HEK293 (cell line): ENCODE results near the gene LIX1L.

Experiments
- CTCF ChIA-PET: fragments of 350-600 bp; formaldehyde crosslinking; extraction: SDS; loops from one replicate; lab custom pipeline; 2021; ENCODE audit warnings: antibody characterized with exemption; lab: Yijun Ruan, JAX
- POLR2A ChIA-PET: fragments of 300-600 bp; formaldehyde crosslinking; extraction: SDS; loops from one replicate; lab custom pipeline; 2020; ENCODE audit warnings: antibody characterized with exemption, inconsistent platforms; lab: Yijun Ruan, JAX
- H3K27ac ChIP-seq: fragments of 200-500 bp; sonication (Bioruptor generic); 2 replicates; pipeline ENCODE4 v1.5.1; 2014; ENCODE audit warnings: low read depth, low read length, control low read depth, inconsistent platforms; ENCODE audit errors: extremely low read depth
- H3K36me3 ChIP-seq, 2 experiments: fragments of 200-500 bp in 1 of 2; sonication (Bioruptor generic) in 1 of 2; 1 replicate in 1 of 2; 2 replicates in 1 of 2; pipeline ENCODE4 v1.5.1; 2014 to 2017; ENCODE audit warnings: inconsistent platforms in 2 of 2, low read length in 2 of 2; ENCODE audit not compliant: control insufficient read depth in 2 of 2, insufficient read depth in 1 of 2
- H3K4me1 ChIP-seq: fragments of 200-500 bp; sonication (Bioruptor generic); 2 replicates; pipeline ENCODE4 v1.5.1; 2014; ENCODE audit warnings: mild to moderate bottlenecking, low read length, inconsistent platforms; ENCODE audit not compliant: control insufficient read depth, insufficient read depth
- H3K4me3 ChIP-seq: 2 replicates; pipeline ENCODE4 v1.5.1; 2011; ENCODE audit warnings: low read depth, mild to moderate bottlenecking, control low read depth, low read length, moderate library complexity
- H3K9me3 ChIP-seq: fragments of 200-500 bp; sonication (Bioruptor generic); 2 replicates; pipeline ENCODE4 v1.5.1; 2014; ENCODE audit warnings: low read depth, low read length, inconsistent platforms; ENCODE audit not compliant: control insufficient read depth, insufficient read depth
- IKZF3 ChIP-seq: fragments of 450-650 bp; IDR thresholded peaks from 2 replicates; pipeline ENCODE4 v1.5.0; 2018; ENCODE audit warnings: missing biosample characterization, mild to moderate bottlenecking, missing genetic modification characterization, moderate library complexity
- KLF17 ChIP-seq: fragments of 450-650 bp; formaldehyde crosslinking; IDR thresholded peaks from 2 replicates; pipeline ENCODE4 v1.5.1; 2016; ENCODE audit warnings: missing biosample characterization, missing genetic modification characterization
- PATZ1 ChIP-seq: fragments of 450-650 bp; formaldehyde crosslinking; IDR thresholded peaks from 2 replicates; pipeline ENCODE4 v1.5.1; 2016; ENCODE audit warnings: missing biosample characterization, missing genetic modification characterization
- REPIN1 ChIP-seq: fragments of 450-650 bp; formaldehyde crosslinking; IDR thresholded peaks from 2 replicates; pipeline ENCODE4 v1.5.1; 2017; ENCODE audit warnings: missing biosample characterization, missing genetic modification characterization, low read depth
- REST ChIP-seq: fragments of 450-650 bp; formaldehyde crosslinking; IDR thresholded peaks from 2 replicates; pipeline ENCODE4 v1.5.1; 2016; ENCODE audit warnings: missing biosample characterization, missing genetic modification characterization
- TCF7L2 ChIP-seq: IDR thresholded peaks from 2 replicates; pipeline ENCODE4 v1.6.1; 2011; ENCODE audit warnings: low read depth, mild to moderate bottlenecking, inconsistent platforms, low read length, moderate library complexity, borderline replicate concordance
- YY1 ChIP-seq: fragments of 450-650 bp; formaldehyde crosslinking; IDR thresholded peaks from 2 replicates; pipeline ENCODE4 v1.5.1; 2018; ENCODE audit warnings: missing biosample characterization, missing genetic modification characterization
- ZBTB1 ChIP-seq: fragments of 450-650 bp; formaldehyde crosslinking; IDR thresholded peaks from 2 replicates; pipeline ENCODE4 v1.5.1; 2016; ENCODE audit warnings: missing biosample characterization, missing genetic modification characterization
- ZBTB8A ChIP-seq: fragments of 450-650 bp; formaldehyde crosslinking; IDR thresholded peaks from 2 replicates; pipeline ENCODE4 v1.5.1; 2016; ENCODE audit warnings: missing biosample characterization, missing genetic modification characterization
- ZFHX2 ChIP-seq: fragments of 450-650 bp; formaldehyde crosslinking; conservative IDR thresholded peaks from 2 replicates; pipeline ENCODE4 v1.5.1; 2016; ENCODE audit warnings: missing biosample characterization, missing genetic modification characterization
- ZFP41 ChIP-seq: fragments of 450-650 bp; formaldehyde crosslinking; IDR thresholded peaks from 2 replicates; pipeline ENCODE4 v1.5.1; 2016; ENCODE audit warnings: missing biosample characterization, missing genetic modification characterization, borderline replicate concordance
- ZNF121 ChIP-seq: fragments of 450-650 bp; formaldehyde crosslinking; IDR thresholded peaks from 2 replicates; pipeline ENCODE4 v1.5.1; 2016; ENCODE audit warnings: missing biosample characterization, missing genetic modification characterization
- ZNF148 ChIP-seq: fragments of 450-650 bp; formaldehyde crosslinking; IDR thresholded peaks from 2 replicates; pipeline ENCODE4 v1.5.0; 2017; ENCODE audit warnings: missing biosample characterization, missing genetic modification characterization, borderline replicate concordance
- ZNF23 ChIP-seq: fragments of 450-650 bp; formaldehyde crosslinking; IDR thresholded peaks from 2 replicates; pipeline ENCODE4 v1.5.1; 2016; ENCODE audit warnings: missing biosample characterization, missing genetic modification characterization, borderline replicate concordance
- ZNF335 ChIP-seq: fragments of 450-650 bp; formaldehyde crosslinking; conservative IDR thresholded peaks from 2 replicates; pipeline ENCODE4 v1.5.1; 2016; ENCODE audit warnings: missing biosample characterization, missing genetic modification characterization
- ZNF501 ChIP-seq: fragments of 450-650 bp; formaldehyde crosslinking; IDR thresholded peaks from 2 replicates; pipeline ENCODE4 v1.5.1; 2016; ENCODE audit warnings: missing biosample characterization, missing genetic modification characterization
- ZNF623 ChIP-seq: fragments of 450-650 bp; formaldehyde crosslinking; IDR thresholded peaks from 2 replicates; pipeline ENCODE4 v1.5.1; 2016; ENCODE audit warnings: missing biosample characterization, missing genetic modification characterization
- ZNF660 ChIP-seq: fragments of 450-650 bp; IDR thresholded peaks from 2 replicates; pipeline ENCODE4 v1.5.1; 2018; ENCODE audit warnings: missing biosample characterization, mild to moderate bottlenecking, missing genetic modification characterization
- ZNF692 ChIP-seq: fragments of 450-650 bp; formaldehyde crosslinking; IDR thresholded peaks from 2 replicates; pipeline ENCODE4 v1.5.1; 2016; ENCODE audit warnings: missing biosample characterization, missing genetic modification characterization
- ZNF777 ChIP-seq: fragments of 450-650 bp; formaldehyde crosslinking; IDR thresholded peaks from 2 replicates; pipeline ENCODE4 v1.5.1; 2017; ENCODE audit warnings: missing biosample characterization, missing genetic modification characterization, borderline replicate concordance
- ZNF785 ChIP-seq: fragments of 450-650 bp; formaldehyde crosslinking; IDR thresholded peaks from 2 replicates; pipeline ENCODE4 v1.5.1; 2016; ENCODE audit warnings: missing biosample characterization, missing genetic modification characterization
- ZNF830 ChIP-seq: fragments of 450-650 bp; IDR thresholded peaks from 2 replicates; pipeline ENCODE4 v1.5.0; 2018; ENCODE audit warnings: missing biosample characterization, missing genetic modification characterization, low read depth, mild to moderate bottlenecking, moderate library complexity

The LIX1L gene

GRCh38 chr1:145927063-145927886 lies 30.5 kb downstream of the LIX1L start, which contains the start of gene RBM8A (continued):
- peak; percentile 82; the same call in 1 of the 2 replicates for TF ChIP-seq REPIN1 (tag by site-specific recombination)
- TF ChIP-seq ZNF830 (tag by site-specific recombination), result no peak
- TF ChIP-seq IKZF3, result no peak; the same call in 1 of the 2 replicates
- TF ChIP-seq YY1 (tag by site-specific recombination), result peak; percentile 93
- TF ChIP-seq ZNF121, result no peak
- no peak for TF ChIP-seq ZNF785 (tag by site-specific recombination)
- peak; percentile 89 for TF ChIP-seq ZNF692 (tag by site-specific recombination)
- TF ChIP-seq ZFP41, result no peak
- peak; percentile 58 for TF ChIP-seq ZBTB8A
- TF ChIP-seq ZNF660 (tag by site-specific recombination), result peak; percentile 62; the same call in 1 of the 2 replicates
- peak; percentile 51; the same call in 1 of the 2 replicates for TF ChIP-seq REST (tag by site-specific recombination)
- TF ChIP-seq ZNF501 (tag by site-specific recombination), result peak; percentile 96
- peak; percentile 77 for TF ChIP-seq PATZ1 (tag by site-specific recombination)
- TF ChIP-seq ZNF623, result peak; percentile 30
- TF ChIP-seq ZNF777 (tag by site-specific recombination), result peak; percentile 96; the same call in 1 of the 2 replicates
- TF ChIP-seq, all 188 proteins: peak for 62

GRCh38 chr1:145926686-145927062 lies 31.1 kb downstream of the LIX1L start:
- H3K27ac ChIP-seq, result peak overlapping the region; percentile 59; the same call in 1 of the 2 replicates
- H3K36me3 ChIP-seq, result peaks cover 0 to 35% of the 10 kb centered on the region in 2 experiments; a peak in 2 of 3 replicates
- peak overlapping the region; percentile 83 for H3K4me3 ChIP-seq
- CTCF ChIA-PET, result interaction anchor here (0.5 to 3.0 kb wide), 10 partner anchors 10 to 120 kb away, joined by 3 to 18 read pairs (median 4); partner anchors contain the start of genes ANKRD34A, ITGA10, LIX1L and NUDT17
- no peaks in the 10 kb centered on the region for H3K4me1 ChIP-seq
- POLR2A ChIA-PET, result interaction anchor here (1.0 to 2.2 kb wide), 10 partner anchors 10 to 109 kb away, joined by 4 to 51 read pairs (median 9); partner anchors contain the start of genes ANKRD34A, LIX1L, NUDT17 and PIAS3
- TF ChIP-seq TCF7L2 (no peak), ZBTB1 (no peak), ZNF23 (tag by site-specific recombination) (no peak), ZNF335 (tag by site-specific recombination) (no peak), ZNF148 (tag by site-specific recombination) (no peak), ZFHX2 (tag by site-specific recombination) (no peak), KLF17 (tag by site-specific recombination) (no peak)
- H3K9me3 ChIP-seq, result no peaks in the 10 kb centered on the region
